B cell (primary cell): ENCODE results near the gene HOXD4. TPM values are rescaled to one million over a fixed set of nuclear protein-coding genes. Genes with fewer than 3 reads are reported as not detected.

Experiments used
- ATAC-seq: fragments of 200-7000 bp; cut with Tn5 transposase; one replicate; pipeline ENCODE4 v1.10.0; 2021; ENCODE audit warnings: low read depth, mild to moderate bottlenecking, moderate number of reproducible peaks, moderate library complexity
- CTCF ChIA-PET: fragments of 350-600 bp; sonication (Branson Sonifier 250); formaldehyde crosslinking; loops from one replicate; lab custom pipeline; 2021; ENCODE audit warnings: antibody characterized with exemption, inconsistent platforms; lab: Charles Lee
- POLR2A ChIA-PET: fragments of 350-600 bp; sonication (Branson Sonifier 250); formaldehyde crosslinking; loops from one replicate; lab custom pipeline; 2021; ENCODE audit warnings: antibody characterized with exemption; lab: Charles Lee
- DNase-seq: peaks from one replicate; pipeline ENCODE4 v3.0.0; 2013
- H2AFZ ChIP-seq: 2 replicates; pipeline ENCODE4 v1.6.1; 2012; ENCODE audit warnings: mild to moderate bottlenecking, low read depth, low read length; ENCODE audit not compliant: insufficient read depth, poor library complexity, severe bottlenecking
- H3K27ac ChIP-seq, 2 donors: 1 replicate in 1 of 2; 2 replicates in 1 of 2; pipeline ENCODE4 v1.5.1; 2012 to 2013; ENCODE audit warnings: low read length in 2 of 2, mild to moderate bottlenecking in 2 of 2, moderate library complexity in 1 of 2
- H3K27me3 ChIP-seq, 4 experiments: fragments of 200-600 bp in 1 of 4; sonication (generic) in 1 of 4; replicated peaks in 1 of 4; 1 replicate in 2 of 4; 2 replicates in 2 of 4; pipeline versions ENCODE4 v1.6.1 to v1.7.0; 2013 to 2016; ENCODE audit warnings: low read length in 3 of 4, mild to moderate bottlenecking in 2 of 4, mixed read lengths in 1 of 4, moderate library complexity in 1 of 4; ENCODE audit not compliant: insufficient read depth in 4 of 4, control insufficient read depth in 3 of 4; ENCODE audit errors: control extremely low read depth in 1 of 4
- H3K36me3 ChIP-seq, 2 experiments: replicated peaks in 1 of 2; 1 replicate in 1 of 2; 2 replicates in 1 of 2; pipeline versions ENCODE4 v1.6.1 to v1.7.1; 2013; ENCODE audit warnings: low read length in 1 of 2; ENCODE audit not compliant: insufficient read depth in 2 of 2, control insufficient read depth in 1 of 2; ENCODE audit errors: control extremely low read depth in 1 of 2, extremely low read depth in 1 of 2
- H3K4me1 ChIP-seq, 2 donors: fragments of 200-600 bp in 1 of 2; sonication (generic) in 1 of 2; 1 replicate in 1 of 2; 2 replicates in 1 of 2; pipeline versions ENCODE4 v1.5.1 to v1.6.1; 2013 to 2017; ENCODE audit warnings: low read length in 2 of 2; ENCODE audit not compliant: control insufficient read depth in 2 of 2, insufficient read depth in 2 of 2
- H3K4me2 ChIP-seq: replicated peaks from 2 replicates; pipeline ENCODE3; 2012; ENCODE audit warnings: mild to moderate bottlenecking, low read depth, low read length; ENCODE audit not compliant: poor library complexity, severe bottlenecking
- H3K4me3 ChIP-seq, 5 experiments: fragments of 200-600 bp in 1 of 5; sonication (generic) in 1 of 5; 1 replicate in 3 of 5; 2 replicates in 2 of 5; pipeline versions ENCODE4 v1.5.1 to v1.7.0; 2011 to 2016; ENCODE audit warnings: low read length in 4 of 5, mild to moderate bottlenecking in 4 of 5, low read depth in 2 of 5, control low read depth in 1 of 5, moderate library complexity in 1 of 5; ENCODE audit not compliant: insufficient read depth in 1 of 5; ENCODE audit errors: control extremely low read depth in 1 of 5, extremely low read depth in 1 of 5
- H3K79me2 ChIP-seq: fragments of 200-600 bp; sonication (generic); one replicate; pipeline ENCODE4 v1.6.0; 2016; ENCODE audit warnings: low read length; ENCODE audit not compliant: control insufficient read depth, insufficient read depth
- H3K9ac ChIP-seq: fragments of 200-600 bp; sonication (generic); 2 replicates; pipeline ENCODE4 v1.6.1; 2017; ENCODE audit warnings: mild to moderate bottlenecking, low read length, moderate library complexity
- H3K9me3 ChIP-seq, 3 donors: one replicate each; pipeline versions ENCODE4 v1.6.1 to v1.7.1; 2013; ENCODE audit warnings: low read length in 2 of 3; ENCODE audit not compliant: control insufficient read depth in 2 of 3, insufficient read depth in 1 of 3; ENCODE audit errors: control extremely low read depth in 1 of 3
- H4K20me1 ChIP-seq: 2 replicates; pipeline ENCODE4 v1.6.0; 2012; ENCODE audit warnings: mild to moderate bottlenecking, low read length; ENCODE audit not compliant: insufficient read depth, control insufficient read depth, poor library complexity, severe bottlenecking
- H3K27ac Mint-ChIP-seq: one replicate; pipeline ENCODE4 v1.8.0; 2021; ENCODE audit warnings: mixed read lengths
- H3K27me3 Mint-ChIP-seq: one replicate; pipeline ENCODE4 v1.8.0; 2021; ENCODE audit warnings: mixed read lengths
- H3K4me1 Mint-ChIP-seq: one replicate; pipeline ENCODE4 v1.8.0; 2021; ENCODE audit warnings: mixed read lengths
- H3K4me3 Mint-ChIP-seq: one replicate; pipeline ENCODE4 v1.8.0; 2021; ENCODE audit warnings: mixed read lengths
- H3K9me3 Mint-ChIP-seq: one replicate; pipeline ENCODE4 v1.8.0; 2022; ENCODE audit warnings: mixed read lengths; ENCODE audit not compliant: insufficient read depth
- EZH2 ChIP-seq: IDR thresholded peaks from 2 replicates; pipeline ENCODE4 v1.6.1; 2012; ENCODE audit warnings: borderline replicate concordance, low read depth, mild to moderate bottlenecking, moderate library complexity, low read length; ENCODE audit not compliant: insufficient read depth, poor library complexity, severe bottlenecking
- WGBS: methylation state at CpG from one replicate; pipeline ENCODE4 v1.1.5; 2013; ENCODE audit warnings: missing lambda C conversion rate; ENCODE audit not compliant: insufficient coverage; 5-methylcytosine and 5-hydroxymethylcytosine counted together
- intact Hi-C: fragments of 100-400 bp; cut with micrococcal nuclease; formaldehyde crosslinking; loops from one replicate; pipeline ENCODE4 v1.10.0; 2022
- polyA plus RNA-seq: library from polyadenylated mRNA; depleted of rRNA; stranded (reverse); fragments of >200 nt; gene quantifications from 2 replicates; pipeline ENCODE4 v1.2.3, GENCODE V29; 2012
- total RNA-seq, 2 donors: library from RNA; stranded (reverse); fragments of 120-200 nt in 1 of 2; gene quantifications; 1 replicate in 1 of 2; 2 replicates in 1 of 2; pipeline versions ENCODE4 v1.2.3 to v1.2.4, GENCODE V29; 2013 to 2022
- TF ChIP-seq, protein P1 (sequence below): fragments of 200-600 bp; IDR thresholded peaks from one replicate; pipeline ENCODE4 v1.8.0; 2022; ENCODE audit warnings: antibody characterized with exemption, mild to moderate bottlenecking

The HOXD4 gene
- total and polyA plus RNA-seq, 2 donors (not counting 1 experiment from before 2014, with no cell fraction given) = not detected

DNA sequence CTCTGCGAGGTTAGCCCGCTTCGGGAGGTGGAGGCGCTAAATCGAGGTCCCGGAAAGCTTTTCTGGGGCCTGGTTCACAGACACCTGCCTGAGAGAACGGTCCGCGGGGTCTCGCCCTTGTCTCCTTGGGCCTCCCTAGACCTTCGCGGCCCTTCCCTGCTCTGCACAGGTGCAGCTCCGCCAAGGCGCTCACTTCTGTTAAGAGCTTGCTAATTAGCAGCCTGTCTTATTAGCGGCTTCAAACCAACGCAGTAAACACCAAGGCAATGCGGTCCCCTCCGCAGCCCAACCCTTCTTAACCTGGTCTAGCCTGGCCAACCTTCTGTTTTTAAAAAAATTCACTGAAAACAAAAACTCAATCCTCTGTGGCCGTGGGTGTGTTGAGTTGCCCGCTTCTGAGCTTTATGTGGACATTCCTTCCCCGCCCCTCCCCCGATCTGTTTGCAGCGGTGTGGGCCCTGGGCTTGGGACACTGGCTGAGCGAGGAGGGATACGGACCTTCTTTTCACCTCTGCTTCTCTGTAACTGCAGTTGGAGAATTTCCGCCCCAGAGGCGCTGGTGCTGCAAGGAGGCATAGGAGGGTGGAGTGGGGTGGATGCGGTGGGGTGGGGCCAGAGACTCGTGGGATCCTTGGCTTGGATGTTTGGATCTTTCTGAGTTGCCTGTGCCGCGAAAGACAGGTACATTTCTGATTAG, 3.4 kb upstream of the HOXD4 start:
- POLR2A ChIA-PET = no interaction called here
- Histone ChIP-seq H3K27ac (no peak overlapping the region), H4K20me1 (no peaks in the 10 kb centered on the region), H3K4me3 (no peak overlapping the region), H3K36me3 (no peaks in the 10 kb centered on the region), H2AFZ (no peak overlapping the region), H3K9me3 (peaks cover 0 to 25% (median 0%) of the 10 kb centered on the region in 3 donors), H3K27me3 (peaks cover 0 to 92% (median 56%) of the 10 kb centered on the region in 4 experiments), H3K4me1 (peaks cover 0 to 4% of the 10 kb centered on the region in 2 donors), H3K79me2 (no peaks in the 10 kb centered on the region), H3K9ac (no peak overlapping the region), H3K4me2 (no peak overlapping the region)
- intact Hi-C loops = no loop called here
- Mint-ChIP-seq H3K4me1 (no peaks in the 10 kb centered on the region), H3K9me3 (no peaks in the 10 kb centered on the region), H3K27ac (no peak overlapping the region), H3K27me3 (peaks cover 76% of the 10 kb centered on the region), H3K4me3 (no peak overlapping the region)
- CTCF ChIA-PET = no interaction called here
- DNase-seq = peak; percentile 10
- 16% methylated on average over 24 of the region's 31 CpGs for WGBS
- TF ChIP-seq, protein P1, sequence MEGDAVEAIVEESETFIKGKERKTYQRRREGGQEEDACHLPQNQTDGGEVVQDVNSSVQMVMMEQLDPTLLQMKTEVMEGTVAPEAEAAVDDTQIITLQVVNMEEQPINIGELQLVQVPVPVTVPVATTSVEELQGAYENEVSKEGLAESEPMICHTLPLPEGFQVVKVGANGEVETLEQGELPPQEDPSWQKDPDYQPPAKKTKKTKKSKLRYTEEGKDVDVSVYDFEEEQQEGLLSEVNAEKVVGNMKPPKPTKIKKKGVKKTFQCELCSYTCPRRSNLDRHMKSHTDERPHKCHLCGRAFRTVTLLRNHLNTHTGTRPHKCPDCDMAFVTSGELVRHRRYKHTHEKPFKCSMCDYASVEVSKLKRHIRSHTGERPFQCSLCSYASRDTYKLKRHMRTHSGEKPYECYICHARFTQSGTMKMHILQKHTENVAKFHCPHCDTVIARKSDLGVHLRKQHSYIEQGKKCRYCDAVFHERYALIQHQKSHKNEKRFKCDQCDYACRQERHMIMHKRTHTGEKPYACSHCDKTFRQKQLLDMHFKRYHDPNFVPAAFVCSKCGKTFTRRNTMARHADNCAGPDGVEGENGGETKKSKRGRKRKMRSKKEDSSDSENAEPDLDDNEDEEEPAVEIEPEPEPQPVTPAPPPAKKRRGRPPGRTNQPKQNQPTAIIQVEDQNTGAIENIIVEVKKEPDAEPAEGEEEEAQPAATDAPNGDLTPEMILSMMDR = no peak
- no peak for TF ChIP-seq EZH2
- ATAC-seq = no peak

DNA sequence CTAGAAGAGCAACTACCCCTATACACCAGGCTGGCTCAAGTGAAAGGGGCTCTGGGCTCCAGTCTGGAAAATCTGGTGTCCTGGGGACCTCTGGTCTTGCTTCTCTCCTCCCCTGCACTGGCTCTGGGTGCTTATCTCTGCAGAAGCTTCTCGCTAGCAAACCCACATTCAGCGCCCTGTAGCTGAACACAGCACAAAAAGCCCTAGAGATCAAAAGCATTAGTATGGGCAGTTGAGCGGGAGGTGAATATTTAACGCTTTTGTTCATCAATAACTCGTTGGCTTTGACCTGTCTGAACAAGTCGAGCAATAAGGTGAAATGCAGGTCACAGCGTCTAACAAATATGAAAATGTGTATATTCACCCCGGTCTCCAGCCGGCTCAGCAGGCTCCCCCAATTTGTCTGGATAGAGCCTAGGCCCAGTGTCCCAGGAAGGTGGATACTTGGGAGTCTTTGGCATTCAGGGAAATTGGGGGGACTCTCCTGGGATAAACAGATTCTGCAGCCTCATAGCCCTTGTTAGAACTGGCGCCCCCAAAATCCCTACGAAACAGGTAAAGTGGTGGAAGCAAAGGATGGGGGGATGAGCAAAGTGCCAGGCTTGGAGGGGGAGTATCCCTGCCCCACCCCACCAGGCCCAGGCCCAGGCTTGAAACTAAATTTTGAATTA, 2.5 kb upstream of the HOXD4 start:
- CTCF ChIA-PET = no interaction called here
- peaks cover 0 to 88% (median 51%) of the 10 kb centered on the region in 4 experiments for H3K27me3 ChIP-seq
- H3K27ac Mint-ChIP-seq = no peak overlapping the region

More for the DNA sequence above, 2.5 kb upstream of the HOXD4 start:
- DNase-seq (no peak), ATAC-seq (no peak)
- intact Hi-C loops = no loop called here
- Mint-ChIP-seq H3K4me1 (no peaks in the 10 kb centered on the region), H3K9me3 (no peaks in the 10 kb centered on the region), H3K4me3 (no peak overlapping the region), H3K27me3 (peaks cover 76% of the 10 kb centered on the region)
- Histone ChIP-seq H3K36me3 (no peaks in the 10 kb centered on the region), H3K79me2 (no peaks in the 10 kb centered on the region), H3K4me2 (no peak overlapping the region), H2AFZ (no peak overlapping the region), H3K9ac (no peak overlapping the region), H3K4me1 (peaks cover 0 to 4% of the 10 kb centered on the region in 2 donors), H3K4me3 (no peak overlapping the region), H3K27ac (no peak overlapping the region), H4K20me1 (no peaks in the 10 kb centered on the region), H3K9me3 (peaks cover 0 to 25% (median 0%) of the 10 kb centered on the region in 3 donors)
- POLR2A ChIA-PET = no interaction called here
- no peak for TF ChIP-seq EZH2
- TF ChIP-seq, protein P1 = no peak
- WGBS = 46% methylated on average over 4 of the region's 11 CpGs
